Activated naive CD8-positive, alpha-beta T cell (primary cell): ENCODE data around the gene MED22.
"Not testable (repeated sequence)": the region's sequence is repeated elsewhere in the genome, so short reads cannot be mapped to it uniquely, and the experiment has no call there.

Experiments used
- H3K27ac Mint-ChIP-seq: one replicate; pipeline ENCODE4 v1.8.0; 2021; ENCODE audit warnings: mixed read lengths
- H3K27me3 Mint-ChIP-seq: one replicate; pipeline ENCODE4 v1.8.0; 2021; ENCODE audit warnings: mixed read lengths
- H3K36me3 Mint-ChIP-seq: one replicate; pipeline ENCODE4 v1.8.0; 2021; ENCODE audit warnings: mixed read lengths
- H3K4me1 Mint-ChIP-seq: one replicate; pipeline ENCODE4 v1.8.0; 2021; ENCODE audit warnings: low read depth, mixed read lengths
- H3K4me3 Mint-ChIP-seq: one replicate; pipeline ENCODE4 v1.8.0; 2021; ENCODE audit warnings: mild to moderate bottlenecking, mixed read lengths
- H3K9me3 Mint-ChIP-seq: one replicate; pipeline ENCODE4 v1.8.0; 2021; ENCODE audit warnings: low read depth, mixed read lengths

Gene MED22

DNA sequence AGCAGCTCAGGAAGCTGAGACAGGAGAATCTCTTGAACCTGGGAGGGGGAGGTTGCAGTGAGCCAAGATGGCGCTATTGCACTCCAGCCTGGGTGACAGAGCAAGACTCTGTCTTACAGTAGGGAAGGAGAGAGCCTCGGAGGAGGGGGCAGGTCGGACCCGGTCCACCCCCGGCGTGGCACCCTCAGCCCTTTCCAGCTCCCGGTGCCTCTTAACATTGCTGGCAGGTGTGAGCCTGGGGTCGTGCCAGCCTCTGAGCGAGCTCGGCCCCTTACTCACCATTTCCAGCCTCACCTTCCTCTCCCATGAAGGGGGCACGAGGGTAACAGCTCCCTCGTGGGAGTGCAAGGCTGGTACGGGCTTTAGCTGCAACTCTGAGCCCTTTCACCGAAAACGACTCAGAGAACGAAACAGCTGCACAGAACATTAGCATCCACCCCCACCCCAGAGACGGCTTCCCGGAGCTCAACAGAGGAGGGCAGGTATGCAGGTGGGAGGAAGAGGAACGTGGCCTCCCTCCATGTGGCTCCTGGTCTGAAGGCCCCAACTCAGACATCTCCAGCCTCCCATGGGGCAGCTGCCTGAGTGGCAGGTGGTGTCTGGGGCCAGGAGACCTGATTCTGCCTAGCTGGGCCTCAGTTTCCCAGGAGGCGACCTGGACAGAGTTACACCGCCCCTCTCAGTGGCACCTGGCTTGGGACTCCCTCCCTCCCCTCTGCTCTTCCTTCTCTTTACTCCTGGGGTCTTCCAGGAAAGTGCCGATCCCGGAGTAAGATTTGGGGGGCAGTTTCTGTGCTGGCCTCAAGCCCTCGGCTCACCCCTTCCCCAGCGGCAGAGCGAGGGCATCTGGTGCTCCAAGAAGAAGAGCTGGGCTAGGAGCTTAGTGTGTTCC, 44.4 kb downstream of the MED22 start:
- Mint-ChIP-seq H3K27me3 (no peaks in the 10 kb centered on the region), H3K4me1 (no peaks in the 10 kb centered on the region), H3K36me3 (no peaks in the 10 kb centered on the region), H3K9me3 (no peaks in the 10 kb centered on the region), H3K4me3 (no peak overlapping the region), H3K27ac (no peak overlapping the region)

DNA sequence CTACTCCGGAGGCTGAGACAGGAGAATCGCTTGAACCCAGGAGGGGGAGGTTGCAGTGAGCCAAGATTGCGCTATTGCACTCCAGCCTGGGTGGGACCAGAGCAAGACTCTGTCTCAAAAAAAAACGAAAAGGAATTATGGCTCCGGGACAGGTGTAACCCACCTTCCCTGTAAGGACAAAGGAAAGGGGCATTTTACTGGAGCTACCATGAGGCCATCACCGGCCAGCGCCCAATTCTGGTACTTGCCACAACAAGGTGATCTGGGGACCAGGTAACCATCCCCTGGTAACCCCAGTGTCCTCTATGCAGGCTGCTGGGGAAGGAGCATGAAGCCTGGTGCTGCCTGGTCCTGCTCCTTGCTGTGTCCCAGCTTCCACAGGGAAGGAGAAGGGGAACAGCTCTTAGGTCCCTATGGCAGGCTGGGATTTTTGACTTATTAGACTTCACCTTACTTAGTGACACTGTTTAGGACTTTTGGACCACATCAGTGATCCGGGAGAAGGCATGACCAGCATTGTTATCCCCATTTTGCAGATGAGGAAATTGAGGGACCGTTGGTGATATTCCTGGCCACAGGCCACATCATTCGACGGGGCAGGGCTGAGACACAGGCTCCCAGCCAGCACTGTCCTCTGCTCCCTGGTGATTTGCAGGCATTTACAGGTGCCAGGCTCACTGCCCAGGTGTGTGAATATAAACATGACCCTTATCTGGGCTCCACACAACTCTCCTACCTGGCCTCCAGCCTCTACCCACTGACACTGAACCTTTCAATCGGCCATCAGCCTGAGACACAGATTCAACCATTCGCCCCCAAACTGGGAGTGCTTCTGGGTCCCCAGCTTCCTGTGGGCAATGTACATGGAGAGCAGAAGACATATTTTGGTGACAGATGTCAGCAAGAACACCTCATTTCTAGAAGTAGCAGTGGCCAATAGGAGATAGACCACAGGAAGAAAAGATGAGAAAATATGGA, 46.4 kb downstream of the MED22 start:
- Mint-ChIP-seq H3K9me3 (no peaks in the 10 kb centered on the region), H3K36me3 (no peaks in the 10 kb centered on the region), H3K27me3 (peaks cover 3% of the 10 kb centered on the region), H3K27ac (peak overlapping the region; percentile 30), H3K4me1 (no peaks in the 10 kb centered on the region), H3K4me3 (no peak overlapping the region)

DNA sequence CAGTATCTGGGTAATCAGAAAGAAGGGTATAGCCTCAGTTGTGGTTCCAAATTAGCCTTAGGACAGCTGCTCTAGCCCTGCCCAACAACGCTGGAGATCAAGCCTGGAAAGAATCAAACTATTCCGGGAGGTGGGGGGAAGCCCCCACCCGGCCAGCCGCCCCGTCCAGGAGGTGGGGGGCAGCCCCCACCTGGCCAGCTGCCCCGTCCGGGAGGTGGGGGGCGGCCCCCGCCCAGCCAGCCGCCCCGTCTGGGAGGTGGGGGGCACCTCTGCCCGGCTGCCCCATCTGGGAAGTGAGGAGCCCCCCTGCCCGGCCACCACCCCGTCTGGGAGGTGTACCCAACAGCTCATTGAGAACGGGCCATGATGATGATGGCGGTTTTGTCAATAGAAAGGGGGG, 47.9 kb downstream of the MED22 start:
- H3K27me3 Mint-ChIP-seq, H3K27ac Mint-ChIP-seq, H3K4me3 Mint-ChIP-seq, H3K36me3 Mint-ChIP-seq, H3K9me3 Mint-ChIP-seq, H3K4me1 Mint-ChIP-seq: not testable (repeated sequence)

DNA sequence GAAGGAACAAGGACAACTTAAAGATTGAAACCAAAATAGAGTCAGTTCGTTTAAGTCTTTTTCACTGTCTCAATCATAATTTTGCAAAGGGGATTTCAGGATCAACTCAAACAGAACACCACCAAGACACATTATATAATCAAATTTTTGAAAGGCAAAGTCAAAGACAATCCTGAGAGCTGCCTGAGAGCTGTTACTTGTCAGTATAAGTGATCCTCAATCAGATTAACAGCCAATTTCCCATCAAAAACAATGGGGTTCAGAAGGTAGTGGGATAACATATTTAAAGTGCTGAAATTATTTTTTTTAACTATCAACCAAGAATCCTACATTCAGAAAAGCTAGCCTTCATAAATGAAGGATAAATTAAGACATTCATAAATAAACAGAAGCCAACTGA, 53.7 kb downstream of the MED22 start:
- Mint-ChIP-seq H3K4me3 (no peak overlapping the region), H3K36me3 (peaks cover 9% of the 10 kb centered on the region), H3K9me3 (peaks cover 6% of the 10 kb centered on the region), H3K27ac (no peak overlapping the region), H3K4me1 (no peaks in the 10 kb centered on the region), H3K27me3 (peaks cover 16% of the 10 kb centered on the region)

DNA sequence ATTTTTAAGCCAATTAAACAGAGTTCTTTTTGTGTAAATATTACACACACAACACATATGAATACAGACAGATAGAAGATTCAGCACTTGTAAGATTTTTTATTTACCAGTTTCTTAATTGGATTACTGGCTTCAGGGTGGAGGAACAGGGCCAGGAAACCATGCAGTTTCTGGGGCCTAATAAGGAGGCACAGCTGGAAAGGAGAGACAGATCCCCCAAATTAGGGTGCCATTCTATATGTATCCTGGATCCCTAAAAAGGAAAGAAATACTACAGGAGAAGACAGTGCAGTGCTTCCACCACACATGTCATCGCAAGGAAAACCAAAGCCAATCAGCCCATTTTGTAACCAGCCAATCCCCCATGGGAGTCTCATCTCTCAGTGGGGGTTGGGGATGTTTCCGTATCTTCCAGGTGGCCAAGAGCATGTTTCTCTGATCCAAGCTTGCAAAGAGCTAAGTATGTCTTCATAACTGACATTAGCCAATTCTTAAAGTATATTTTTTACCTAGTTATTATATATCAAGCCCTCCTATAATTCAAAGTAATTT, 57.1 kb downstream of the MED22 start:
- Mint-ChIP-seq H3K4me3 (no peak overlapping the region), H3K27ac (no peak overlapping the region), H3K9me3 (peaks cover 9% of the 10 kb centered on the region)

More for the DNA sequence above, 57.1 kb downstream of the MED22 start:
- Mint-ChIP-seq H3K36me3 (peaks cover 11% of the 10 kb centered on the region), H3K27me3 (peaks cover 13% of the 10 kb centered on the region), H3K4me1 (no peaks in the 10 kb centered on the region)
